Measurements from ENCODE around the gene TIAM2.
A peak's percentile ranks its signal among the peaks of the same experiment; 100 is the strongest.

Gene TIAM2

GRCh38 chr6:155158030-155158843 lies 163.1 kb downstream of the TIAM2 start:
- no peak overlapping the region for H3K4me3 ChIP-seq (ENCODE audit: control insufficient read depth, low read depth, low read length)
- TF ChIP-seq CTCF (IDR thresholded peaks at IDR 0.05; ENCODE audit: control insufficient read depth, insufficient read depth, low read depth, low read length, missing control alignments) = no peak
- no peak for DNase-seq (ENCODE audit: low read depth)

GRCh38 chr6:155162682-155163081 lies 167.6 kb downstream of the TIAM2 start:
- no peak overlapping the region for H3K4me3 ChIP-seq (ENCODE audit: control insufficient read depth, low read depth, low read length)
- no peak for DNase-seq (ENCODE audit: low read depth)
- TF ChIP-seq CTCF (IDR thresholded peaks at IDR 0.05; ENCODE audit: control insufficient read depth, insufficient read depth, low read depth, low read length, missing control alignments) = no peak

- no peak for TF ChIP-seq CTCF (IDR thresholded peaks at IDR 0.05; ENCODE audit: control insufficient read depth, insufficient read depth, low read depth, low read length, missing control alignments)
These were observed 168.5 kb downstream of the TIAM2 start for GRCh38 chr6:155163601-155164000.

GRCh38 chr6:155165029-155165710 lies 170.1 kb downstream of the TIAM2 start:
- TF ChIP-seq CTCF (IDR thresholded peaks at IDR 0.05; ENCODE audit: control insufficient read depth, insufficient read depth, low read depth, low read length, missing control alignments) = no peak
- no peak overlapping the region for H3K4me3 ChIP-seq (ENCODE audit: control insufficient read depth, low read depth, low read length)
- no peak for DNase-seq (ENCODE audit: low read depth)

More at GRCh38 chr6:155163601-155164000, 168.5 kb downstream of the TIAM2 start:
- DNase-seq (ENCODE audit: low read depth) = no peak
- H3K4me3 ChIP-seq (ENCODE audit: control insufficient read depth, low read depth, low read length) = no peak overlapping the region

GRCh38 chr6:155170519-155170918 lies 175.4 kb downstream of the TIAM2 start:
- no peak overlapping the region for H3K4me3 ChIP-seq (ENCODE audit: control insufficient read depth, low read depth, low read length)
- no peak for DNase-seq (ENCODE audit: low read depth)
- TF ChIP-seq CTCF (IDR thresholded peaks at IDR 0.05; ENCODE audit: control insufficient read depth, insufficient read depth, low read depth, low read length, missing control alignments) = no peak

GRCh38 chr6:155171109-155171746 lies 176.1 kb downstream of the TIAM2 start:
- H3K4me3 ChIP-seq (ENCODE audit: control insufficient read depth, low read depth, low read length) = no peak overlapping the region; the same call in 1 of the 2 replicates
- DNase-seq (ENCODE audit: low read depth) = peak; percentile 85
- no peak for TF ChIP-seq CTCF (IDR thresholded peaks at IDR 0.05; ENCODE audit: control insufficient read depth, insufficient read depth, low read depth, low read length, missing control alignments)
